Activated CD8-positive, alpha-beta memory T cell treated with anti-CD3 and anti-CD28 coated beads, Interleukin-2, amount 50 U/mL, for 1 hour (primary cell): ENCODE results near the gene HJV.
A peak's percentile ranks its signal among the peaks of the same experiment; 100 is the strongest.
"Not testable (repeated sequence)": the region's sequence is repeated elsewhere in the genome, so short reads cannot be mapped to it uniquely, and the experiment has no call there.

Source experiments
- DNase-seq: peaks from one replicate; pipeline ENCODE4 v3.0.0-alpha.2; 2020; ENCODE audit errors: extremely low read depth

HJV gene

GRCh38 chr1:146021622-146022402 lies at the start of gene HJV:
TSS of gene HJV (minus strand) at chr1:146021735. CDS start at chr1:146020231, 1,504 bp downstream.
- no peak for DNase-seq

- DNase-seq = not testable (repeated sequence)
Measured at GRCh38 chr1:146059148-146059547, 37.6 kb upstream of the HJV start.

GRCh38 chr1:146051852-146052676 lies 30.5 kb upstream of the HJV start:
- DNase-seq = peak; percentile 47

GRCh38 chr1:146051452-146051851 lies 29.9 kb upstream of the HJV start:
- no peak for DNase-seq

- DNase-seq = not testable (repeated sequence)
Measured at GRCh38 chr1:146050652-146050963, 29.1 kb upstream of the HJV start.

- not testable (repeated sequence) for DNase-seq
Measured at GRCh38 chr1:146049866-146050651, 28.5 kb upstream of the HJV start.

- no peak for DNase-seq
Measured at GRCh38 chr1:146049436-146049835, 27.9 kb upstream of the HJV start.

GRCh38 chr1:146048514-146049115 lies 27.1 kb upstream of the HJV start:
- not testable (repeated sequence) for DNase-seq

- DNase-seq = no peak
Measured at GRCh38 chr1:146046664-146047063, 25.1 kb upstream of the HJV start.

GRCh38 chr1:146039844-146040194 lies 18.3 kb upstream of the HJV start:
- no peak for DNase-seq

- peak; percentile 38 for DNase-seq
Measured at GRCh38 chr1:146036965-146037646, 15.6 kb upstream of the HJV start.

- no peak for DNase-seq
Measured at GRCh38 chr1:146036241-146036964, 14.9 kb upstream of the HJV start.

GRCh38 chr1:146035048-146035423 lies 13.5 kb upstream of the HJV start:
- DNase-seq = no peak

GRCh38 chr1:146032631-146033219 lies 11.2 kb upstream of the HJV start:
- no peak for DNase-seq

- DNase-seq = no peak
Measured at GRCh38 chr1:146031476-146031875, 9.9 kb upstream of the HJV start.

- no peak for DNase-seq
Measured at GRCh38 chr1:146029117-146029516, 7.6 kb upstream of the HJV start.

GRCh38 chr1:146026650-146027049 lies 5.1 kb upstream of the HJV start:
- not testable (repeated sequence) for DNase-seq

GRCh38 chr1:146025787-146026495 lies 4.4 kb upstream of the HJV start:
- DNase-seq = not testable (repeated sequence)

- DNase-seq = no peak
Measured at GRCh38 chr1:146022403-146023127, 1.0 kb upstream of the HJV start.
